Measurements from ENCODE around the gene RBP2.

- TF ChIP-seq ZNF347 (CRISPR knock-in tag; IDR thresholded peaks at IDR 0.05; ENCODE audit: low read depth) (no peak), SIN3A (IDR thresholded peaks at IDR 0.05; ENCODE audit: borderline replicate concordance in 2 of 2, control insufficient read depth in 1 of 2, low read depth in 2 of 2, low read length in 2 of 2) (no peak)
Measured at GRCh38 chr3:139491027-139491700, 14.8 kb upstream of the RBP2 start.

All from K562 (cell line).